PC-9 (cell line): Measurements from ENCODE around the gene SLC10A7. TPM values are rescaled to one million over a fixed set of nuclear protein-coding genes. Genes with fewer than 3 reads are reported as not detected.
A peak's percentile ranks its signal among the peaks of the same experiment; 100 is the strongest.

Experiments
- BruUV-seq: library from RNA; stranded (reverse); fragments of 400-500 nt; replicated peaks from 2 replicates; lab custom pipeline; 2021; lab: Mats Ljungman, UMichigan
- CTCF ChIA-PET: fragments of 300-600 bp; sonication (Branson Sonifier 250); formaldehyde crosslinking; loops from one replicate; lab custom pipeline; 2022; ENCODE audit warnings: antibody characterized with exemption; lab: Charles Lee
- POLR2A ChIA-PET: fragments of 300-600 bp; sonication (Branson Sonifier 250); formaldehyde crosslinking; loops from one replicate; lab custom pipeline; 2022; ENCODE audit warnings: antibody characterized with exemption; ENCODE audit not compliant: unreplicated experiment; lab: Charles Lee
- DNase-seq, 2 experiments: peaks; one replicate each; pipeline versions ENCODE4 v3.0.0 to v3.0.0-alpha.2; 2015 to 2022; ENCODE audit warnings: mixed read lengths in 1 of 2
- H2AFZ ChIP-seq: fragments of 200-600 bp; sonication (generic); 2 replicates; pipeline ENCODE4 v1.8.1; 2017; ENCODE audit warnings: antibody characterized with exemption
- H3F3A ChIP-seq: fragments of 200-600 bp; sonication (generic); 2 replicates; pipeline ENCODE4 v1.8.1; 2017; ENCODE audit warnings: antibody characterized with exemption, mild to moderate bottlenecking, low read depth; ENCODE audit not compliant: insufficient read depth
- H3K27ac ChIP-seq: fragments of 200-600 bp; sonication (generic); 2 replicates; pipeline ENCODE4 v1.6.1; 2016; ENCODE audit warnings: mixed run types
- H3K27me3 ChIP-seq: fragments of 200-600 bp; sonication (generic); 2 replicates; pipeline ENCODE4 v1.6.1; 2016; ENCODE audit warnings: low read depth, mixed run types; ENCODE audit not compliant: insufficient read depth
- H3K36me3 ChIP-seq: fragments of 200-600 bp; sonication (generic); 2 replicates; pipeline ENCODE4 v1.6.1; 2016; ENCODE audit warnings: low read depth, mixed run types
- H3K4me1 ChIP-seq: fragments of 200-600 bp; sonication (generic); replicated peaks from 2 replicates; pipeline ENCODE4 v1.6.1; 2016; ENCODE audit warnings: mixed run types; ENCODE audit not compliant: insufficient read depth
- H3K4me2 ChIP-seq: fragments of 200-600 bp; sonication (generic); 2 replicates; pipeline ENCODE4 v1.6.1; 2017; ENCODE audit warnings: mixed run types
- H3K4me3 ChIP-seq: fragments of 200-600 bp; sonication (generic); 2 replicates; pipeline ENCODE4 v1.6.1; 2016; ENCODE audit warnings: mixed run types
- H3K79me2 ChIP-seq: fragments of 200-600 bp; sonication (generic); 2 replicates; pipeline ENCODE4 v1.6.1; 2017; ENCODE audit warnings: low read depth, mixed run types
- H3K9me2 ChIP-seq: fragments of 200-600 bp; sonication (generic); 2 replicates; pipeline ENCODE4 v1.8.1; 2017; ENCODE audit warnings: mild to moderate bottlenecking; ENCODE audit not compliant: insufficient read depth
- H3K9me3 ChIP-seq: fragments of 200-600 bp; sonication (generic); 2 replicates; pipeline ENCODE4 v1.8.1; 2016; ENCODE audit warnings: low read depth; ENCODE audit not compliant: insufficient read depth
- H4K20me1 ChIP-seq: fragments of 200-600 bp; sonication (generic); 2 replicates; pipeline ENCODE4 v1.8.1; 2017; ENCODE audit not compliant: insufficient read depth
- CTCF ChIP-seq: fragments of 200-600 bp; sonication (generic); conservative IDR thresholded peaks from 2 replicates; pipeline ENCODE4 v1.6.1; 2017; ENCODE audit warnings: mixed run types, antibody characterized with exemption, mild to moderate bottlenecking, moderate library complexity
- EZH2 ChIP-seq: fragments of 200-600 bp; sonication (generic); IDR thresholded peaks from 2 replicates; pipeline ENCODE4 v1.8.0; 2017; ENCODE audit warnings: antibody characterized with exemption, low read depth
- intact Hi-C: fragments of 100-400 bp; cut with micrococcal nuclease; formaldehyde crosslinking; loops from one replicate; pipeline ENCODE4 v1.10.0; 2022; ENCODE audit not compliant: unreplicated experiment
- total RNA-seq: library from RNA; stranded (reverse); gene quantifications from 2 replicates; pipeline ENCODE4 v1.2.3, GENCODE V29; 2021

SLC10A7 gene
- total RNA-seq, 1 experiment from 2014 or later = 11.4 TPM

GRCh38 chr4:146265950-146266490 is 255.7 kb downstream of the SLC10A7 start:
- H3K9me3 ChIP-seq = no peaks in the 10 kb centered on the region
- H2AFZ ChIP-seq = no peak overlapping the region
- ChIA-PET CTCF (no interaction called here), POLR2A (no interaction called here)
- no peaks in the 10 kb centered on the region for H3K36me3 ChIP-seq
- intact Hi-C loops = no loop called here
- no peaks in the 10 kb centered on the region for H3K9me2 ChIP-seq
- H3K27ac ChIP-seq = no peak overlapping the region
- no peak for DNase-seq
- TF ChIP-seq CTCF (no peak), EZH2 (no peak)
- no peak overlapping the region for H3K4me3 ChIP-seq
- H3K4me2 ChIP-seq = no peak overlapping the region
- no peaks in the 10 kb centered on the region for H4K20me1 ChIP-seq
- H3K79me2 ChIP-seq = no peaks in the 10 kb centered on the region
- H3F3A ChIP-seq = peaks cover 5% of the 10 kb centered on the region; the same call in 1 of the 2 replicates
- H3K27me3 ChIP-seq = no peaks in the 10 kb centered on the region
- peaks cover 9% of the 10 kb centered on the region for H3K4me1 ChIP-seq
- BruUV-seq = no TSS peak

GRCh38 chr4:146263793-146264192 is 257.9 kb downstream of the SLC10A7 start:
- Histone ChIP-seq H4K20me1 (no peaks in the 10 kb centered on the region), H3F3A (peaks cover 18% of the 10 kb centered on the region; the same call in 1 of the 2 replicates), H3K36me3 (no peaks in the 10 kb centered on the region), H3K9me3 (no peaks in the 10 kb centered on the region), H3K9me2 (no peaks in the 10 kb centered on the region), H3K27me3 (no peaks in the 10 kb centered on the region), H3K79me2 (no peaks in the 10 kb centered on the region), H2AFZ (no peak overlapping the region), H3K4me1 (peaks cover 19% of the 10 kb centered on the region), H3K4me3 (no peak overlapping the region), H3K27ac (no peak overlapping the region), H3K4me2 (no peak overlapping the region)
- BruUV-seq = no TSS peak
- DNase-seq = no peak
- CTCF ChIA-PET = no interaction called here
- TF ChIP-seq EZH2 (no peak), CTCF (no peak)
- POLR2A ChIA-PET = no interaction called here
- intact Hi-C loops = no loop called here

- Histone ChIP-seq H3K36me3 (no peaks in the 10 kb centered on the region), H3K27ac (no peak overlapping the region), H3F3A (peaks cover 18% of the 10 kb centered on the region; the same call in 1 of the 2 replicates), H3K27me3 (no peaks in the 10 kb centered on the region), H4K20me1 (no peaks in the 10 kb centered on the region), H3K4me1 (peaks cover 25% of the 10 kb centered on the region), H3K4me2 (peak overlapping the region; percentile 26; the same call in 1 of the 2 replicates), H3K79me2 (no peaks in the 10 kb centered on the region), H3K9me2 (no peaks in the 10 kb centered on the region), H3K9me3 (no peaks in the 10 kb centered on the region), H2AFZ (no peak overlapping the region), H3K4me3 (no peak overlapping the region)
- intact Hi-C loops = no loop called here
- no TSS peak for BruUV-seq
- ChIA-PET POLR2A (interaction anchor here (0.6 kb wide), 2 partner anchors 123 to 521 kb away, joined by 3 read pairs; no protein-coding TSS in a partner anchor), CTCF (no interaction called here)
- peak in 1 of 2 experiments; percentile 67 for DNase-seq
- TF ChIP-seq CTCF (no peak), EZH2 (no peak)
Observed at GRCh38 chr4:146261041-146261440, 260.7 kb downstream of the SLC10A7 start.
